ENCODE results near the gene SMURF1.

Gene SMURF1

DNA sequence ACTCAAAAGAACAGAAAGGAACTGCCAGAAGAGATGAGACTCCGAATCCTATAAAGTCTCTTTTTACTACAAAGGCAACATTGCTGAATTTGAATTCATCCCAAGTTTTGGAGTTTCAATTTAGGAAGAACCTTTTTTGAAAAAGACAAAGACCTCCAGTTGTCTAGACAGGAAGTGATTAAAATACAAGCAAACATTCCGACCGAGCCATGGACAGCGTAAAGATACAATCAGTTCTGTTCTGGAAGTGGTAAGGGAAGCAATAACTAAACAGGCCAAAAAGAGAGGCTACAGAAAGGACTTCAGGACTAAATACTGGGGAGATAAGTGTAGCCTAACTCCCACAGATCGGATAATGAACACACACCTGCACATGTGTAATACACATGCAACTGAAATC lies 101.0 kb downstream of the SMURF1 start:
- DNase-seq = no peak

GRCh38 chr7:99041526-99041925 lies 102.4 kb downstream of the SMURF1 start:
- no peak for DNase-seq

DNA sequence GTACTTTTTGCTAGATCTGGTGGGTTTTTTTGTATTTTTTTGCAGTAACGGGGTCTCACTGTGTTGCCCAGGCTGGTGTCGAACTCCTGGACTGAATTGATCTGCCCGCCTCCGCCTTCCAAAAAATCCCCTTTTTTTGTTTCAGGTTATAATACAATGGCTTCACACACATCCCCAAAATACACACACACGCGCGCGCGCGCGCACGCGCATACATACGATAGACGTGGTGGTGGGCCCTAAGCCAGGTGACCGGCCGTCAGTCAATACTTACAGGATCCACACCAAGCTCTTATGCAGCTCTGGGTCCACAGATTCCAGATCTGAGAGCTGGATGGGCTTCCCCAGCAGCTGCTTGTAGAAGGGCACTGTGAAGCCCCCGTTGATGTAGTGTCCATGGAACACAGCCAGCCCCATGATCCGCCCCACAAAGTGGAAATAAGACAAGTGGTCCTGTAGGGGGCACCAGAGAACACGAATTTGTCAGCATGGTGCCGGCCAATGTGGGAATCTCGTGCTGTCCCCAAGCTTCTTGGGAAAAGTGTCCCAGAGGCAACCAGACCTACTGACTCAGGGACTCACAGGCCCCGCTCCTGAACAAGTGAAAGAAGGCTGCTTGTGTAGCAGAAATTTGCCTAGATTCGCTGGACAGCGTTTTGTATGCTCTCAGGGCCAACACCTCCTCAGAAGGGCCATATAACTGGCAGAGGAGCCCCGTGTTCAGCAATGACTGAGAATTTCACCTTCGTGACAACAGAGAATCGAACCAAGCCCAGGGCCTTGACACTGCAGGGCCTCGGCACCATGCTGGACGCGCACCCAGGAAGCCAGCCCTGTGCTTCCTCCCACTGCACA lies 103.6 kb downstream of the SMURF1 start:
- peak; percentile 77 for DNase-seq

DNA sequence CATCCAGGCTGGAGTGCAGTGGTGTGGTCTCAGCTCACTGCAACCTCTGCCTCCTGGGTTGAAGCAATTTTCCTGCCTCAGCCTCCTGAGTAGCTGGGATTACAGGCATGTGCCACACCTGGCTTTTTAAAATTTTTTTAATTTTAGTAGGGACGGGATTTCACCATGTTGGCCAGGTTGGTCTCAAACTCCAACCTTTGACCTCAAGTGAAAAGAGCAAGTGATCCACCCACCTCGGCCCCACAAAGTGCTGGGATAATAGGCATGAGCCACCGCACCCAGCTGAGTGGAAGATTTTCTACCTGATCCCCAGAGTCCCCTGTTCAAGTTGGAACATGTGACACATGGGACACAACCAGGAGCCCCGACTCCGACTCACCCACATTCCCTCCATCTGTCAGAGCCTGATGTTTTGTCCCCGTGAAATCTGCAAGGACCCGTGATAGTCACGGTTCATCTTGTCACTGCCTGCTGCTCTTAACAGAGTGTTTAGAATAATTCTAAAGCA lies 104.5 kb downstream of the SMURF1 start:
- no peak for DNase-seq

GRCh38 chr7:99038086-99038855 lies 105.6 kb downstream of the SMURF1 start:
- no peak for DNase-seq

GRCh38 chr7:99037327-99037940 lies 106.5 kb downstream of the SMURF1 start:
- no peak for DNase-seq

DNA sequence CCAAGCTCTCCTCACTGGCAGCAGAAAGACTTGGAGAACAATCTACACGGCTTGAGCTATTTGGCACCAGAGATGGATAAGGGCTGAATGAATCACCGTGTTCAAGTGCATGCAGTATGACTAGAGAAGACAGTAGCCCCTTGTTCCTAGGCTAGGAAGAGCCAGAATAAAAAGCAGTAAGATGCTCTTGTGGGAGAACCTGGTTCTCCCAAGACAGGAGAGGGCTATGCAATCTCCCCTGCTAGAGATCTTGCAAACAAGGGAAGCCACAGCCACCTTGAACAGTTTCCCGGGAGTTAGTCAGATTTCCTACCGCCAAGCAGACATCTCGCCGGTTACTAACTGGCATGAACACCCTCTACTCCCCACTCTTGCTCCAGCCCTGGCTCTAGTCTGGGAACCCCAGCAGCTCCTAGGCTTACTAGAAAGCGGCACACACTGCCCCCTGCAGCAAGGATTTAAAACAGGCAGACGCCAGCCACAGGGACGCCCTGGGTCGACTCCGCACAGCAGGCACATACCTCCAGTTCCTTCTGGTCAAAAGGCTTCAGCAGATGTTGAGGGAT lies 107.3 kb downstream of the SMURF1 start:
- DNase-seq = peak; percentile 22

GRCh38 chr7:99035723-99036545 lies 108.0 kb downstream of the SMURF1 start:
- no peak for DNase-seq

GRCh38 chr7:99034932-99035722 lies 108.8 kb downstream of the SMURF1 start:
- DNase-seq = no peak

DNA sequence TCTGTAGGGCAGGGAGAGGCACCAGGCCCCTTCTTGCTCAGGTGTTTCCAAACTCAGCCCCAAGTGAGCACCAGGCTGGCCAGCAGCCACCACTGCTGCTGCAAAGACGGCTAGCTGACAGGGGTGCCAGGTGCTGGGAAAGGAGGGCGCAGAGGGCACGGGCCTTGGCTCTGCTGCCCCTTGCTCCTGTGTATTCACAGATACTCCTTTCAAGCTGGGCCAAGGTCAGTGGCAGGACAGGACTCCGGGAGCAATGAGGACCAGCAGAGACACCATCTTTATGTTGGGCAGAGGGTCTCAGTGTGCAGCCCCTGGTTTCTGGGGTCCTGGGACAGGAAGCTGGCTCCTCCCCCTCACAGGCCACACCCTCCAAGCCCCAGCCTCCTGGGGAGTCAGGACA lies 110.1 kb downstream of the SMURF1 start:
- no peak for DNase-seq

GRCh38 chr7:99032928-99033327 lies 111.0 kb downstream of the SMURF1 start:
- DNase-seq = no peak

GRCh38 chr7:99031496-99031895 lies 112.4 kb downstream of the SMURF1 start:
- no peak for DNase-seq

GRCh38 chr7:99030951-99031350 lies 113.0 kb downstream of the SMURF1 start:
- DNase-seq = no peak

GRCh38 chr7:99030457-99030856 lies 113.5 kb downstream of the SMURF1 start:
- DNase-seq = no peak

- no peak for DNase-seq
Measured at GRCh38 chr7:99029466-99030435, 114.2 kb downstream of the SMURF1 start.

- no peak for DNase-seq
Measured at GRCh38 chr7:99028261-99028973, 115.5 kb downstream of the SMURF1 start.

- no peak for DNase-seq
Measured at GRCh38 chr7:99027841-99028240, 116.1 kb downstream of the SMURF1 start.

GRCh38 chr7:99027241-99027640 lies 116.7 kb downstream of the SMURF1 start:
- DNase-seq = no peak

DNA sequence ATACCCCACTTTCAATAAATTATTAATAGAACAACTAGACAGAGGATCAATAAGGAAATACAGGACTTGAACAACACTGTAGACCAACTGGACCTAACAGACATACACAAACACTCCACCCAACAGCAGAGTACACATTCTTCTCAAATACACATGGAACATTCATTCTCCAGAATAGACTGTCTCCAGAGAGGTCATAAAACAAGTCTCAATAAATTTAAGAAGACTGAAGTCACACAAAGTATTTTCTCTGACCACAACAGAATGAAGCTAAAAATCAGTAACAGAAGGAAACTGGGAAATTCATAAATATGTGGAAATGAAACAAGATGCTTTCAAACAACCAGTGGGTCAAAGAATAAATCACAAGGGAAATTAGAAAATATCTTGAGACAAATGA lies 119.8 kb downstream of the SMURF1 start:
- DNase-seq = no peak
